HG03025 (cell line): ENCODE data around the gene NCMAP.
"Not testable (repeated sequence)": the region's sequence is repeated elsewhere in the genome, so short reads cannot be mapped to it uniquely, and the experiment has no call there.

ENCODE experiments used
- ATAC-seq: cut with Tn5 transposase; IDR thresholded peaks from one replicate; pipeline ENCODE4 v1.9.1; 2021; ENCODE audit warnings: mild to moderate bottlenecking, moderate library complexity; ENCODE audit not compliant: unreplicated experiment, low FRiP score

Gene NCMAP, protein sequence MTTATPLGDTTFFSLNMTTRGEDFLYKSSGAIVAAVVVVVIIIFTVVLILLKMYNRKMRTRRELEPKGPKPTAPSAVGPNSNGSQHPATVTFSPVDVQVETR

DNA sequence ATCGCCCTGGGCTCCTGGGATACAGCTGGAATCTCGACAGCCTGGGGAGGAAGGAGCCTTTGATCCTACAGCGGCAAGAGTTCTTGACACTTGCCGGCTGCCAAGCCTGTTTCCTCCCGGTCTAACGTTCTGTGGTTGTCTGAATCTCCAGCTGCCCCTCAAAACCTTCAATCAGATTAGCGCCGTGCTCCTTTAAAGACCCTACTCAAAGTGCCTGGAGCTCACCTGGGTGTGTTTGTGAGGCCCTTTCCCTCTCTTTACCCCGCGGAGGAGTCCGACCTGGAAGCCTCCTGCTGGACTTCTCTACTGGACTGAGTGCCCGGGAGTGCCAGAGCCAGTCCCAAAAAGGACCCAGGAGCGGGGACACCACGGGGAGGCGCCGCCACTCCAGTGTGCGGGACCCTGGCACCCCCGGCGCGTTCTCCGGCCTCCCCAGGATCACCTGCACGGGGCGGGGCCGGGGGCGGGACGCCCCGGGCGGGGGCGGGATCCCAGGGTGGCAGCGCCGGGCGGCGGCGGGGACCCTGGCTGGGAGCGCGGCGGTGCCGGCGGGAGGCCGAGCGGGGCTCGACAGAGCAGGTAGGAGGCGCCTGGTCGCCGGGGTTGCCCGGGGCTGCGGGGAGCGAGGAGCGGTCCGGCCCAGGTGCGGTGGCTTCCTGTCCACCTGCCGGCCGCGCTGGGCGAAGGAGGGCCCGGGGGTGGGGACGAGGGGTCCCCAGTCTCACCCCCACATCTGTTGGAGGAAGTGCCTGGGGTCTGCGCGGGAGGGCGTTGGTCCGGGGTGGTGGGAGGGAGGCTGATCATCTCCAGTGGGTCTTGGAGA lies at the start of gene NCMAP:
Gene NCMAP, plus strand, starts transcription at position 497 of the 823 bp plus-strand sequence. CDS start 39,344 bp downstream, outside the sequence.
- no peak for ATAC-seq

GRCh38 chr1:24506691-24507381 lies 49.1 kb upstream of the NCMAP start:
- ATAC-seq = no peak

GRCh38 chr1:24507405-24507804 lies 48.5 kb upstream of the NCMAP start:
- no peak for ATAC-seq

DNA sequence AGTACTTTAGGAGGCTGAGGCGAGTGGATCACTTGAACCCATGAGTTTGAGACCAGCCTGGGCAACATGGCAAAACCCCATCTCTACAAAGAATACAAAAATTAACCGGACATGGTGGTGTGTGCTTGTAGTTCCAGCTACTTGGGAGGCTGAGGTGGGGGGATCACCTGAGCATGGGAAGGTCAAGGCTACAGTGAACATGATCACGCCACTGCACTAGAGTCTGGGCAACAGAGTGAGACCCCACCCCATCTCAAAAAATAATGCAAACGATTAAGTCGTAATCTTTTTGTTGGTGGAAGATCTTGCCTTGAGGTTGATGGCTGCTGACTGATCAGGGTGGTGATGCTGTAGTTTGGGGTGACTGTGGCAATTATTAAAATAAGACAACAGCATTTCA lies 47.0 kb upstream of the NCMAP start:
- ATAC-seq = no peak

DNA sequence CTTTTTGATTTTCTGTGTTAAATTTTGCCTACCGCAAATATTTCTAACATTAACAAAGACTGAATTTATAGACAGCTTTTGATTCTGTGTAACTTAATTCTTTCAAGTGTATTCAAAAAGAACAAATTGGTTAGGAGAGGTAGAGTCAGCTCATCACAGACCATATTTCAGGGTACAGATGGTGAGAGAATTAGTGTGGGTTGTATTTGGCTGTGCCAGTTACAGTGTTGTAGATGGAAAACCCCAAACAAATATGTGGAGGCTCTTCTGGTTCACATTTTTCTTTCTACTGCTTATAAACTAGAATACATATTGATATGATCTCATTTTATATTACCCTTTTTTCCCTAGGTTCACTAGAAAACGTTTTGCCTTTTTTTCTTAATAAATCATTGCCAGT lies 42.2 kb upstream of the NCMAP start:
- ATAC-seq = no peak

DNA sequence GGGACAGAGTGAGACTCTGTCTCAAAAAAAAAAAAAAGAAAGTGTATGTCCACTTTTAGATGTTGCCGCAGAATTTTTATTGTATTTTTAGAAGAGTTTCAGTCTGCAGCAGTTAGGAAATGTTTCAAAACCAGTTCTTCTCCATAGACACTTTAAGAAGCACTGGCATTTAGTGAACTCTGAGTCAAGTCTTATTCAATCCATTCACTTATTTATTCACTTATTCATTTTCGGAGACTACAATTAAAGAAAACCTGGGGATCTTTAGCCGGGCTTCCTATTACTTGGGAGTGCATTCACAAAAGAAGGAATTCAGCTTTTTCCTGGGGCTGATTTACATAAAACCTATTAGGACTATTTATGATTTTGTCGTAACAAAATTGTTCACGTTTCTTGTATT lies 40.9 kb upstream of the NCMAP start:
- ATAC-seq = no peak

DNA sequence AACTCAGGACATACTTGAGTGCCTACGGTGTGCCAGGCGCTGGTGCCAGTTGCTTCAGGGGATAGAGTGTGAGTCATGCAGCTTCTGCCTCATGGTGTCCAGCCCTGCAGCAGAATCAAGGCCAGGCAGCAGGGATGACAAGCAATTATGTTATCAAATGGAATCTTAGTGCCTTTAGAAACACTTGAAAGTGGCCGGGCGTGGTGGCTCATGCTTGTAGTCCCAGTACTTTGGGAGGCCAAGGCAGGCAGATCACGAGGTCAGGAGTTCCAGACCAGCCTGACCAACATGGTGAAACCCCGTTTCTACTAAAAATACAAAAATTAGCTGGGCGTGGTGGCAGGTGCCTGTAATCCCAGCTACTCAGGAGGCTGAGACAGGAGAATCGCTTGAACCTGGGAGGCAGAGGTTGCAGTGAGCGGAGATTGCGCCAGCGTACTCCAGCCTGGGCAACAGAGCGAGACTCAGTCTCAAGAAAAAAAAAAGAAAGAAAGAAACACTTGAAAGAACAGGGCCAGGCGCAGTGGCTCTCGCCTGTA lies 40.1 kb upstream of the NCMAP start:
- ATAC-seq = not testable (repeated sequence)

- ATAC-seq = no peak
Measured at GRCh38 chr1:24516506-24516905, 39.4 kb upstream of the NCMAP start.

- ATAC-seq = no peak
Measured at GRCh38 chr1:24517898-24518297, 38.0 kb upstream of the NCMAP start.

GRCh38 chr1:24520282-24520681 lies 35.6 kb upstream of the NCMAP start:
- not testable (repeated sequence) for ATAC-seq

DNA sequence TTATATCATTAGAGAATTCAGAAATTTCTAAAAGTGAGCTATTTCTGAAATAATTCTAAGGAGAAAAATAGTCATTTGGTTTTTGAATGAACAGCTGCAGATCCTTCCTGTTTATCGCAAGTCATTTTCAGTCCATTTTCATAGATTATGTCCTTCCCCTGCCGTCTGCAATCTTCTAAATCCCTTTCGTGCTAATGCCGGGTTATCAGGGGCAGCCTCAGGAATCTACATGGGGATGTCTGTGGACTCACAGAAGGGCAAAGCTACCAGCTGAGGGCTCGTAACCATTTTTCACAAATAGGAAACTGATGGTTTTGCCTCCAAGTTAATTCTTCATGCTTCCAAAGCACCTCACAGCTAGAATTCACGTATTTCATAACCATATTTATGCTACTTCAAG lies 30.3 kb upstream of the NCMAP start:
- no peak for ATAC-seq

- ATAC-seq = no peak
Measured at GRCh38 chr1:24526045-24526444, 29.8 kb upstream of the NCMAP start.

GRCh38 chr1:24526940-24527542 lies 28.8 kb upstream of the NCMAP start:
- no peak for ATAC-seq

- ATAC-seq = no peak
Measured at GRCh38 chr1:24528744-24529143, 27.1 kb upstream of the NCMAP start.

- ATAC-seq = not testable (repeated sequence)
Measured at GRCh38 chr1:24529292-24529691, 26.6 kb upstream of the NCMAP start.

- ATAC-seq = no peak
Measured at GRCh38 chr1:24535021-24535424, 20.9 kb upstream of the NCMAP start.

GRCh38 chr1:24535778-24536177 lies 20.1 kb upstream of the NCMAP start:
- ATAC-seq = no peak

- ATAC-seq = no peak
Measured at GRCh38 chr1:24536391-24536840, 19.5 kb upstream of the NCMAP start.

DNA sequence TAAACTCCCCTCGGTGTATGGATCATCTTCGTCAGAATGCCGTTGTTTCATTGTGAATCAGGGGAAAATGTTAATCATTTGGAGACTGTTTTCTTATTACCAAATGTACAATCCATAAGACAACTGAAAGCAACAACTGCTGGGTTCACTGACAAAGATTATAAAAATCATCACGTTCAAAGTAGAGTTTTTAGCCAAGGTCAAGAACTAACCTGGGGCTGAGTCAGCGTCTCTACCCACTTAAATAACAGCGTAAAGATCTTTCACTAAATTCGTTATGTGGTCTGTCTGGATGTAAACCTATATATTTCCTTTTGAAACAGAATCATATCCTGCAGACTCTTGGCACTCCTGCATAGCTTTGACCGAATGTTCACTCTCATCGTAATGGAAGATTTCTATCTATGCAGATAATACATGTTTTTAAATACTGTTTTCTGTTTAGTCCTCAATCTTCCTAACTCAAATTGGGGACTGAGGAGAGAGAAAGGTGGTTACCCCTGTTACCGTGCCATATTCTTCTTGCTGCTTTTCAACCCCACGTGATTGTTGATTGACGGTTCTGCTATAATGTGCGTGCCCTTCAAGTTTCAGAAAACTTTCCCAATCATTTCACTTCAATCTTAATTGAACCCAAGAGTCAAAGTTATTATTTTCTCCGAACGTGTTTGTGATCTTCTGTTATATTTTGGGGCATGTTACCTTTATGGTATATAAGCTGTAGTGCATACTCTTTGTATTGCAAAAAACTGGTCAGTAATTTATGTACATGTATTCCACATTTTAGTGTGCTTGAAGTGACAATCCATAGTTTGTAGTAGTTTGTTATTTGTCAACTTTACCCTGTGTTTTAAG lies 15.6 kb upstream of the NCMAP start:
- ATAC-seq = no peak
